ENCODE results near the gene CUX1. TPM values are rescaled to one million over a fixed set of nuclear protein-coding genes. Genes with fewer than 3 reads are reported as not detected.

The CUX1 gene
- total RNA-seq, 2 experiments from 2014 or later: 35.6 to 38.0 TPM

- intact Hi-C loops (cut with DNase I, micrococcal nuclease): no loop called here
- H3K4me1 Mint-ChIP-seq (ENCODE audit: low read depth): no peaks in the 10 kb centered on the region
- Histone ChIP-seq H3K27ac (ENCODE audit: low read depth in 1 of 2, low read length in 2 of 2) (no peak overlapping the region), H3K27me3 (ENCODE audit: control insufficient read depth in 1 of 2, insufficient read depth in 2 of 2, low read length in 2 of 2) (no peaks in the 10 kb centered on the region), H3K4me1 (ENCODE audit: insufficient read depth, low read length) (no peaks in the 10 kb centered on the region), H3K36me3 (ENCODE audit: insufficient read depth, low read length) (no peaks in the 10 kb centered on the region), H3K4me3 (ENCODE audit: low read length) (no peak overlapping the region), H3K9me3 (ENCODE audit: control insufficient read depth in 1 of 2, insufficient read depth in 1 of 2, low read length in 2 of 2) (no peaks in the 10 kb centered on the region)
- ChIA-PET CTCF (no interaction called here), POLR2A (no interaction called here)
- no peak for DNase-seq
- TF ChIP-seq, protein P1, sequence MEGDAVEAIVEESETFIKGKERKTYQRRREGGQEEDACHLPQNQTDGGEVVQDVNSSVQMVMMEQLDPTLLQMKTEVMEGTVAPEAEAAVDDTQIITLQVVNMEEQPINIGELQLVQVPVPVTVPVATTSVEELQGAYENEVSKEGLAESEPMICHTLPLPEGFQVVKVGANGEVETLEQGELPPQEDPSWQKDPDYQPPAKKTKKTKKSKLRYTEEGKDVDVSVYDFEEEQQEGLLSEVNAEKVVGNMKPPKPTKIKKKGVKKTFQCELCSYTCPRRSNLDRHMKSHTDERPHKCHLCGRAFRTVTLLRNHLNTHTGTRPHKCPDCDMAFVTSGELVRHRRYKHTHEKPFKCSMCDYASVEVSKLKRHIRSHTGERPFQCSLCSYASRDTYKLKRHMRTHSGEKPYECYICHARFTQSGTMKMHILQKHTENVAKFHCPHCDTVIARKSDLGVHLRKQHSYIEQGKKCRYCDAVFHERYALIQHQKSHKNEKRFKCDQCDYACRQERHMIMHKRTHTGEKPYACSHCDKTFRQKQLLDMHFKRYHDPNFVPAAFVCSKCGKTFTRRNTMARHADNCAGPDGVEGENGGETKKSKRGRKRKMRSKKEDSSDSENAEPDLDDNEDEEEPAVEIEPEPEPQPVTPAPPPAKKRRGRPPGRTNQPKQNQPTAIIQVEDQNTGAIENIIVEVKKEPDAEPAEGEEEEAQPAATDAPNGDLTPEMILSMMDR (IDR thresholded peaks at IDR 0.05): no peak
- H3K36me3 Mint-ChIP-seq (ENCODE audit: low read depth): no peaks in the 10 kb centered on the region
- H3K27me3 Mint-ChIP-seq: no peaks in the 10 kb centered on the region
- H3K9me3 Mint-ChIP-seq: no peaks in the 10 kb centered on the region
- no peak overlapping the region for H3K4me3 Mint-ChIP-seq
- H3K27ac Mint-ChIP-seq: no peak overlapping the region
- no peak for ATAC-seq (ENCODE audit: poor library complexity)
Measured at GRCh38 chr7:101976411-101976810, 159.0 kb downstream of the CUX1 start.

DNA sequence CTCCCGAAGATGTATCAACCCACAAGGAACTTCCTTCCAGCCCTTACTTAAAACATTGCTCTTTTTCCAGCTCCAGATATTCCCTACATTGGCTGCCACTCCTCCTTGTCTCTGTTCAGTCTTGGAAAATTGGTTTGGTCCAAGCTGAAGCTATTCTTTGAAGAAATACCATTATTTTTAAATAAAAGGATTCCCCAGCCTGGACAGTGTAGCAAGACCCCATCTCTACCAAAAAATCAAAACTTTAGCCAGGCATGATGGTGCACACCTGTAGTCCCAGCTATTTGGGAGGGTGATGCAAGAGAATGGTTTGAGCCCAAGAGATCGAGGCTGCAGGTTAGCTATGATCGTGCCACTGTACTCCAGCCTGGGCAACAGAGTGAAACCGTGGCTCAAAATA, 159.8 kb downstream of the CUX1 start:
- Mint-ChIP-seq H3K36me3 (ENCODE audit: low read depth) (no peaks in the 10 kb centered on the region), H3K27me3 (no peaks in the 10 kb centered on the region), H3K27ac (no peak overlapping the region), H3K4me1 (ENCODE audit: low read depth) (no peaks in the 10 kb centered on the region), H3K9me3 (no peaks in the 10 kb centered on the region), H3K4me3 (no peak overlapping the region)
- Histone ChIP-seq H3K9me3 (ENCODE audit: control insufficient read depth in 1 of 2, insufficient read depth in 1 of 2, low read length in 2 of 2) (no peaks in the 10 kb centered on the region), H3K36me3 (ENCODE audit: insufficient read depth, low read length) (no peaks in the 10 kb centered on the region), H3K27ac (ENCODE audit: low read depth in 1 of 2, low read length in 2 of 2) (no peak overlapping the region), H3K27me3 (ENCODE audit: control insufficient read depth in 1 of 2, insufficient read depth in 2 of 2, low read length in 2 of 2) (no peaks in the 10 kb centered on the region), H3K4me3 (ENCODE audit: low read length) (no peak overlapping the region), H3K4me1 (ENCODE audit: insufficient read depth, low read length) (no peaks in the 10 kb centered on the region)
- CTCF ChIA-PET: interaction anchor here (0.6 kb wide), 1 partner anchor 17 kb away, joined by 3 read pairs; no protein-coding TSS in a partner anchor
- POLR2A ChIA-PET: no interaction called here
- intact Hi-C loops (cut with DNase I, micrococcal nuclease): no loop called here
- ATAC-seq (ENCODE audit: poor library complexity): no peak
- TF ChIP-seq, protein P1 (IDR thresholded peaks at IDR 0.05): no peak
- DNase-seq: no peak

DNA sequence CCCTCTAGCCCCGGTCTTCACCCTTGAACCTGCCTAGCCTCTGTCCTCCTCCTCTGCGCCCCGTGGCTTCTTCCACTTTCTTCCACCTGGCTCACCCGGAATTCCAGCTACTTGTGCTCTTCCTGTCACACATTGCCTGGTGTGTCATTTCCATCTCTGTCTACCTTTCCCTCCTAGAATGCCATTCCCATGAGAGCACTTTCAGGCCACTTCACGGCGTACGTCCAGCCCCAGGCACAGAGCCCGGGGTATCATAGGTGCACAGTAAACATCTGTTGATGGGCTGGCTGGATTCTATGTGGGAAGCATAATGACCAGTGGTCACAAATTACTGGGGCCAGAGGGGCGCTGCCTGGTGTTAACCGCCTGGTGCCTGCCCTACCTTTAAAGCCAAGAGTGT, 161.3 kb downstream of the CUX1 start:
- ATAC-seq (ENCODE audit: poor library complexity): no peak
- intact Hi-C loops (cut with DNase I, micrococcal nuclease): no loop called here
- Histone ChIP-seq H3K27ac (ENCODE audit: low read depth in 1 of 2, low read length in 2 of 2) (no peak overlapping the region), H3K4me1 (ENCODE audit: insufficient read depth, low read length) (no peaks in the 10 kb centered on the region), H3K9me3 (ENCODE audit: control insufficient read depth in 1 of 2, insufficient read depth in 1 of 2, low read length in 2 of 2) (no peaks in the 10 kb centered on the region), H3K27me3 (ENCODE audit: control insufficient read depth in 1 of 2, insufficient read depth in 2 of 2, low read length in 2 of 2) (no peaks in the 10 kb centered on the region), H3K4me3 (ENCODE audit: low read length) (no peak overlapping the region), H3K36me3 (ENCODE audit: insufficient read depth, low read length) (no peaks in the 10 kb centered on the region)
- Mint-ChIP-seq H3K4me1 (ENCODE audit: low read depth) (no peaks in the 10 kb centered on the region), H3K4me3 (no peak overlapping the region), H3K27ac (no peak overlapping the region), H3K9me3 (no peaks in the 10 kb centered on the region), H3K36me3 (ENCODE audit: low read depth) (no peaks in the 10 kb centered on the region), H3K27me3 (no peaks in the 10 kb centered on the region)
- ChIA-PET POLR2A (no interaction called here), CTCF (no interaction called here)
- no peak for DNase-seq
- TF ChIP-seq, protein P1 (IDR thresholded peaks at IDR 0.05): no peak
